Amniotic stem cell (primary cell): ENCODE measurements around the gene FBXW5.

Source experiments
- DNase-seq: peaks from one replicate; lab custom pipeline; 2025; lab: John Stamatoyannopoulos, UW

The FBXW5 gene

DNA sequence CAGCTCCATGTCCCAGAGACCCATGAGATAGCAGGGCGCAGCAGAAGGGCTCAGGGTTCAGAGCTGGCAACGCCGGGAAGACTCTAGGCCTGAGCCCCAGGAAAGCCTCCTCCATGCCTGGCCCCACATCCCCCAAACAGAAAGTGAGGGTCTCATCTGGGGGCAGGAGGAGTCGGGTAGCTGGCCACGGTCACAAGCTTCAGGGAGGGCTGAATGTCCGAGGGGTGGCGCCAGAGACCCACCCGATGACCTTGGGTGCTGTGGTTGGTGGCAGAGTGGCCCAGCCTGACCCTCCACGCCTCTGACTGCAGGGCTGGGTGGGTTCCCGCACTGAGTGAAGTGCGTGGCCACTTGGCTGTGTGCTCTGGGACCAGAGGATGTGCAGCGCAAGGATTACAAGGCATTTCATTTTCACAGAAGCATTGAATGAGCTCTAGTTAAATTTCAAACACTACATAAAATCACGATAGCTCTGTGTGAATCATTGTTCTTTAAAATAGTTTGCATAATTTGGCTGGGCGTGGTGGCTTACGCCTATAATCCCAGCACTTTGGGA lies 3.5 kb upstream of the FBXW5 start:
- no peak for DNase-seq

DNA sequence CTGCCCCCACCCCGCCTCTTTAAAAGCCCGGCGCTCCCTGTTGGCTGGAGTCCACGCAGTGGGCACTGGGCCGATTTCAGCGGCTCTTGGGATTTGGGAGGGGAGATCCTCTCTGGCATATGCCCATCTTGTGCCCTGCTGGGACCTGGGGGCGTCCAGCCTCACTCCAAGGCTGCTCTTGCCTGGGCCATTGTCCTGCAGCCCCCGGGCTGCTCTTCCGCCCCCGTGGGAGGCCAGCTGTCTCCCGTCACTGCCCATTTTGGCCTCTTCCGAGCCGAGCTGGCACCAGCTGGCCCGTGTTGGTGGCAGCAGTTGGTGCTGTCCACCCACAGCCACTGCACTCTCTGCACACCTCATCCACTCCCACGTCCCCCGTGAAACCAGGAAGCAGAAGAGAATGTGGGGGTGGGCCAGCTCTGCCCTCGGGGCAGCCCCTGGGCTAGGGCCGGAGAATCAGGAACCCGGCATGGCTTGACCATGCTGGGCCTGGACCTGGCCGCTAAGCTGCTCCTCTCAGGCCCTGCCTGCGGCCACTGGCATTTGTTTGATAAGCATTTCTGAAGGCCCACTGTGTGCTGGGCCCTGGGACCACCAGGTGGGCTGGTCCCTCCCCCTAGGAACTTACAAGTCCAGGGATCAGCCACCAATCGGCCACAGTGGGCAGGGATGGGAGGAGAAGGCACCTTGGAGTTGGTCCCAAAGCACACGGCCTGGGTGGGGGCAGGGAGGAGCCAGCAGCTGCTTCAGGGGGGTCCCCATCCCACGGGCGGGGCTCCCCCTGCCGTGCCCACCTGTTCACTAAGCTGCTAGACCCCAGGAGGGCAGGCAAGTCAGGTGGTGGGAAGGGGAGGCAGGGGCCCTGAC lies 2.7 kb upstream of the FBXW5 start:
- DNase-seq = no peak

DNA sequence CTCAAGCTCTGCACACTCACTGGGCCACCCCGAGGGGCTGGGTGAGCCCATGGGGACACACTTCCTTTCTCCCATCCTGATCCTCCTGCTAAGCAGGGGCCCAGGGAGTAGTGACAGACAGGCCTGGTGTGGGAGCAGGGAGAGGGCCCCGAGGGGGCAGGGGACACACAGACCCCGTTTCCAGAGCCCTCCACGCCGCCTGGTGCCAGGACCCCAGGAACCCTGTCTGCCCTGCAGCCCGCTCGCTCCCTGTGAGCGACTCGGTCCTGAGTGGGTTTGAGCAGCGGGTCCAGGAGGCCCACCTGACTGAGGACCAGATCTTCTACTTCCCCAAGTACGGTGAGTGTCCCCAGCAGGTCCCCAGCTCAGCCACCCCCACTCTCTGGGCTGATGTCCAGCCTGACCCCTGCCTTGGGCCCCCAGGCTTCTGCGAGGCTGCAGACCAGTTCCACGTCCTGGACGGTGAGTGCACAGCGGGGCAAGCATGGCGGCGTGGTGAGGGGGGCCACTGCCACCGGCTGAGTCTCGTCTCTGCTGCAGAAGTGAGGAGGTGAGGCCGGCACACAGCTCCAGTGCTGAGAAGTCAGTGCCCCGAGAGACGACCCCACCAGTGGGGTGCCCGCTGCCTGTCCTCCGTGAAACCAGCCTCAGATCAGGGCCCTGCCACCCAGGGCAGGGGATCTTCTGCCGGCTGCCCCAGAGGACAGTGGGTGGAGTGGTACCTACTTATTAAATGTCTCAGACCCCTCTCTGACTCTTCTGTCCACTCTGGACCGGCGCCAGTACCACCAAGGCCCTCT lies 1.9 kb upstream of the FBXW5 start:
- DNase-seq = no peak

DNA sequence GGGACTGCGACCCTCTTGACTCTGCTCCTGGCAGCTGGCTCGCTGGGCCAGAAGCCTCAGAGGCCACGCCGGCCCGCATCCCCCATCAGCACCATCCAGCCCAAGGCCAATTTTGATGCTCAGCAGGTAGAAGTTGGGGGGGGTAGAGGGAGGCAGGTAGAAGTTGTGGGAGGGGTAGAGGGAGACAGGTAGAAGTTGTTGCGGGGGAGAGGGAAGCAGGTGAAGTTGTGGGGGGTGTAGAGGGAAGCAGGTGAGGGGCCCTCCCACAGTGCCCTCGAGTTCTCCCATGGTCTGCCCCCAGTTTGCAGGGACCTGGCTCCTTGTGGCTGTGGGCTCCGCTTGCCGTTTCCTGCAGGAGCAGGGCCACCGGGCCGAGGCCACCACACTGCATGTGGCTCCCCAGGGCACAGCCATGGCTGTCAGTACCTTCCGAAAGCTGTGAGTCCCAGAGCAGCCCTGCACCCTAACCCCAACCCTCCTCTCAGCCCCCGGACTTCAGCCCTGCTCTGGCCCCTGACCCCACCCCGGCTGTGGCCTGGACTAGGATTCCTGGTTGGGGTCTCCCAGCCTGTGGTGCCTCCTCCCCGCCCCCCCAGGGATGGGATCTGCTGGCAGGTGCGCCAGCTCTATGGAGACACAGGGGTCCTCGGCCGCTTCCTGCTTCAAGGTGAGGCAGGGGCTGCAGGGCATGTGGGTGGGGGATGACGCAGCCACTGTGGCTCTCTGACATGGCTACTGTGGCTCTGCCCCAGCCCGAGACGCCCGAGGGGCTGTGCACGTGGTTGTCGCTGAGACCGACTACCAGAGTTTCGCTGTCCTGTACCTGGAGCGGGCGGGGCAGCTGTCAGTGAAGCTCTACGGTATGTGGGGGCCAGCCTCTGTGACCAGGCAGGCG lies 1.0 kb upstream of the FBXW5 start:
- DNase-seq = no peak

DNA sequence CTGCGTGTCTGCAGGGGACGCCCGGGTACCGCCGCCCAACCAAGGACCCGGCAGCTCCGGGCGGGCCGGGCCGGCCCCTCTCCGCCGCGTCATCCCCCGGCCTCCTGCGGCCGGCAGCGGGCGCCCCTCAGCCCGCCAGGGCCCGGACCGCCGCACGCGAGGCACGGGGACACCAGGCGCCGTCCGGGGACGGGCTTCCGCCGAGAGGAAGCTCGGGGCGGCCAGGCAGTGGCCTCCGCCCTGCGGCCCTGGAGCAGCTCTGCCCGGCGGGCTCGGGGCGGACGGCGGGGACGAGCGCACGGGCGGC lies 373 bp downstream of the FBXW5 start:
- peak; percentile 39 for DNase-seq

DNA sequence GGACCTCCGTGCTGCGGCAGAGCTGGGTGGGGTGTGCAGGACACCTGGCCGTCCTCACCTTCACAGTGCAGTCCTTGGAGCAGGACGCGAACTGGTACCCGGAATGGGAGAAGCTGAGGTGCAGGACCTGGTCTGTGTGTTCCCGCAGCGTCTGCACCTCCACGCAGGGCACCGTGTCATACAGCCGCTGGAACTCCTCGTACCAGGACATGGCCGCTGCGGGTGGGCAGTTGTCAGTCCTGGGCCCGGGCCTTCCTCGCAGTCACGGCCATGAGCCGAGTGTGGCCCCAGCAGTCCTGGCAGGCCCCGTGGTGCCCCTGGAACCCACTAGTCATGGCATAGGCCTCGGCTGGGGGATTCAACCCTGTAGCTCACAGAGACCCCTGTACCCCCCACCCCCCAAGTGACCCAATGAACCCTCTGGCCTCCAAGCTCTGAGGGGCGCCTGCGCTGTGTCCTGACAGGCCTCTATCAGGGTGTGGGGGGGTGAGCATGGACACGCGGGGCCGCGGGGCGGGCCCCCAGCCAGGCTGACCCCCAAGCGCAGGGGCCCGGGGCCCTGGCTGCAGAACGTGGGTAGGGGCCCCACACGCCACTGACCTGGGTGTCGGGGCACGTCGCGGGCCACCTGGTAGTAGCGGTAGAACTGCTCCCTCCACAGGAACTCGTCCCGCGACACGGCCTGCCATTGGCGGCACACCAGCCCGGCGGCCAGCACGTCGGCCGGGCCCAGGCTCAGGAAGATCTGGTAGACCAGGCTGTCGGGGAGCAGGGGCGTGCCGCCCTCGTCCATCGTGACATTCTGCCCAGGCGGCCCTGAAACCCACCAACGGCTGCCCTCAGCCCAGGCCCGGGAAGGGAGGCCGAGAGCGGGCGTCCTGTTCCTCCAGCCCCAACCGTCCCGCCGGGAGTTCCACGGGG lies 987 bp downstream of the FBXW5 start:
- no peak for DNase-seq

DNA sequence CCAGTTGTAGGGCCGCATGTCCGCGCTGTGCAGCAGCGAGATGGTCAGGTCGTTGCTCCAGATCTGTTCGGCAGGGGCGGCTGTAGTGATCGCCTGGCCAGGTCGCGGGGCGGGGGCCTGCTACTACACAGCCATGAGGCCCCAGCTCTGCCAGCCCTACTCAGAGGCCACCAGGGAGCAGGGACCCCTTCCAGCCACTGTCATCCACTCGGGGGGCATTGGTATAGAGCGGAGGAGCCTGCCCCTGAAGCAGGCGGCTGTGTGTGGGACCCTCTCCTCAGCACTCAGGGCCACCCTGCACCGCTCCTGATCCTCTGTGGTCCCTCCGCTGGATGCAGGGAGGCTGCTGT lies 1.7 kb downstream of the FBXW5 start:
- DNase-seq = no peak

DNA sequence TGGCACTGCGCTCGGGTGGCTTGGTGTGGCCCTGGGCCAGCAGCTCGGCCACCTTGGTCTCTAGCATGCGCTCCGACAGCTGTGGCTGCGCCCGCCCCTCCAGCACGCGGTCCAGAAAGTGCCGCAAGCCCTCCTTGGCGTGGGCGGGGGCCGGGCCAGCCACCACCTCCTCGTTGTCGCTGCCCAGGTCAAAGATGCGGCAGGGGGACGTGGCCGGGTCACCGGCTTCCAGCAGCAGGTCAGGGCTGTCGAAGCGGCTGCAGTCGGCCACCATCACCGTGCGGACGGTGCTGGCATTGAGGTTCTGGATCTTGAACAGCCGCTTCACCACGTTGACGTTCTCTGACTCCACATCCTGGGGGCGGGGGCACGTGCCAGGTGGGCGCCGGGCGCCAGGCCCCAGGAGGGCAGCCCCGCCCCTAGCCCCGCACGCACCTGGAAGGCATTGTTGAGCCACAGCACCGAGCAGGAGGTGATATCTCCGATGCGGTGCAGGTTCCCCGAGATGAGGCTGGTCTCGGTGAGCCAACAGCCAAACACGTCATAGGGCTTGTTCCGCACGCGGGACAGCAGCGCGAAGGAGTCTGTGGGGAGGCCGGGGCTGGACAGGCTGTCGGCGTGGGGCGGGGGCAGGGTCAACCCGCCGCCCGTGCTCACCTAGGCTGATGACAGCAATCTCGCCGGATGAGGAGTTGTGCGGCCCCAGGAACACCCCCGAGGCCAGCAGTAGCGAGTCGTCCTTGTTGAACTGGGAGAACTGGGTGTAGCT lies 2.2 kb downstream of the FBXW5 start:
- DNase-seq = no peak

DNA sequence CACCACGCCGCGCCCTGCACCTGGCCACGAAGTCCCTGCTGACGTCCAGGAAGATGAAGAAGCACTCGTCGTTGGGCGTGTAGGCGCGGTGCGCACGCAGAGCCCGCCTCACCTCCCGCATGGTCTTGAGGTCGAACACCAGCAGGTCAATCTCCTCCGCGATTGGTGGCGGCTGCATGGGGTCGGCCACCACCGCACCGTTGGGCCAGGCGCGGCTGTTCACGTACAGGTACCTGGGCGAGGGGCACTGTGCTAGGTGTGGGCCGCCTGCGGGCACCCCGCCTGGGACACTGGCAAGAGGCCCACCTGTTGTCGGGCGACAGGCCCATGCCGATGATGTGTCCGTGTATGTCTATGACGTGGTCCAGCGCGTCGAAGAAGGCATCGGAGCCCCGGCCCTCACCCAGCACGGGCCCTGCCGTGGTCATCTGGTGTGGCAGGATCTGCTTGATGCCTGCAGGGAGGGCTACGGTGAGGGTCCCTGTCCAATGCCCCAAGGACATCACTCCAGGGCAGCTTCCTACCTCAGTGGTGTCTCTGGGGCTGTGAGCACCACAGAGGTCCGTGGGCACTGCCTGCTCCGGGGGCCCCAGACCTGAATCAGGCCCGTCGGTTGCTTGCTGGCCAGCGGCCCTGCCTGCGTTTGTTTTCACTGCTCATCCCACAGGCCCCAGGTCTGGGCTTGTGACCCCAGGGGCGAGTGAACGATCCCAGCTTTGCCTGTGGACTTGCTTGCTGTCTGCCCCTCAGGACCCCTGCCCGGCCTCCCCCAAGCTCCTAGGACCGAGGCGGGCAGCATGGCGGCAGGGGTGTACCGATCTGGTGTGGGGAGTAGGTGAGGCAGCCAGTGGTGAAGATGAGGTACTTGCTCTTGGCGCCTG lies 3.1 kb downstream of the FBXW5 start:
- DNase-seq = no peak

DNA sequence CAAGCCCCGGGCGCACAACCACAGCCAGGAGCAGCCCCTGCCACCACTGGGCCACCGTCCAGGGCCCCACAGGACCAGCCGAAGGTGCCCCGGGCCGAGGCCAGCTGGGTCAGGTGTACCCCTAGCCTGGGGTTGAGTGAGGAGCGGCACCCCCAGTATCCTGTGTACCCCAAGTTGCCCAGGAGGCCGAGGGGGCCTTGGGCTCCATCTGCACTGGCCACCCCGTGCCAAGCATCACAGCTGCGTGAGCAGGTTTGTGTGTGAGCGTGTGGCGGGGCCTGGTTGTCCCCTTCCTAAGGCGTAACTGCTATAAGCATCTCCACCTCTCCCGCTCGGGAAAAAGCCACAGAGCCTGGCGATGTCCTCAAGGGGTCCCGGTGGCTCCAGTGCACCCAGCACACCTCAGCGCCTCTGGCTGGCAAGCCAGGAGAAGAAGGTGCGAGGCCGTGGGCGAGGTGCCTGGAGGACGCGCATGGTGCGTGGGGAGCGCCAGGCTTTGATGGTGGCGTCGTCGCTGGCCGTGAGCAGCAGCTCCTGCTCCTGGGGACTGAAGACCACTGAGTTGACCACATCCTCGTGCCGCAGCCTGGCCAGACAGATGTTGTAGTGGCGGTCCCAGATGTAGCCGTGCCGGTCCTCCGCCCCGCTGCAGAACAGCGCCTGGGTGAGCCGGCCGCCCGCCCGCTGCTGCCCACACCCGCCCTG lies 3.9 kb downstream of the FBXW5 start:
- DNase-seq = no peak

DNA sequence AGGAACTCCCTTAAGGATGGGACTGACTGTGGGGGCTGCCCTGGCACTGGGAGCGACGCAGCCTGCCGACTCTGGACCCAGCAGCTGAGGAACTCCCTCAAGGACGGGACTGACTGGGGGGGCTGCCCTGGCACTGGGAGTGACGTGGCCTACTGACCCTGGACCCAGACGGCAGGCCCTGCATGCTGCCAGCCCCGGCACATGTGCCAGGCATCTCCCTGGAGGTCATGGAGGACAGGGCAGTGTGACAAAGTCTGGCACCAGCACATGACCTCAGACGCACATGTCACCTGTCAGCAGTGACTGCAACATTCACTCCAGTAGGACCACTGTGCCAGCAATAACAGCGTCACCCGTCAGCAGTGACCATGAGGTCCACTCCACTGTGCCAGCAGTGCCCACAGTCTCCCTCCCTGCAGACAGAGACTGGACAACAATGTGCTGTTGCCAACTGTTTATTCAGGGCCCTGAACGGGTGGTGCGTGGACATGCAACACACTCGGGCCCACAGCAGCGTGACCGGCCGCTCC lies 4.5 kb downstream of the FBXW5 start:
- DNase-seq = no peak

DNA sequence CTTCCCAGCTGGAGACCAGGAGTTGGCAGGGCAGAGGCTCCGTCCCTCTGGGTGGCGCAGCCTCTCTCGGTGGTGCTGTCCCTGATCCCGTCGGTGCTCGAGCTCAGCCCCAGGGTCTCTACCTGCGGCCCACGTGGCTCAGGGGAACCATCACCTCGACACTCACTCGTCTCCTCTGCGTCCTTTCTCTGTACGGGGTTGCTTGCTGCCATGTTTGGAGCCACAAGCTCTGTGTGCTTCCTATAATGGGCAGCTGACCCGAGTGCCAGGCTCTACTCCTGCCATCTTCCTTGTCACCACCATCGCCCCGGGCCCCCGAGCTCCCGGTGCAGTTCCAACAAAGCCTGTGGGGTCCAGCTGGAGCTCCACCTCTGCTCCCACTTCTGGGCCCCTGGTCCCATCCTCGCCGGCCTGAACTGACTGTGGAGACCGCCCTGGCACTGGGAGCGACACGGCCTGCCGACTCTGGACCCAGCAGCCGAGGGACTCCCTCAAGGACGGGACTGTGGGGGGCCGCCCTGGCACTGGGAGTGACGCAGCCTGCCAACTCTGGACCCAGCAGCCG lies 5.0 kb downstream of the FBXW5 start:
- DNase-seq = no peak

DNA sequence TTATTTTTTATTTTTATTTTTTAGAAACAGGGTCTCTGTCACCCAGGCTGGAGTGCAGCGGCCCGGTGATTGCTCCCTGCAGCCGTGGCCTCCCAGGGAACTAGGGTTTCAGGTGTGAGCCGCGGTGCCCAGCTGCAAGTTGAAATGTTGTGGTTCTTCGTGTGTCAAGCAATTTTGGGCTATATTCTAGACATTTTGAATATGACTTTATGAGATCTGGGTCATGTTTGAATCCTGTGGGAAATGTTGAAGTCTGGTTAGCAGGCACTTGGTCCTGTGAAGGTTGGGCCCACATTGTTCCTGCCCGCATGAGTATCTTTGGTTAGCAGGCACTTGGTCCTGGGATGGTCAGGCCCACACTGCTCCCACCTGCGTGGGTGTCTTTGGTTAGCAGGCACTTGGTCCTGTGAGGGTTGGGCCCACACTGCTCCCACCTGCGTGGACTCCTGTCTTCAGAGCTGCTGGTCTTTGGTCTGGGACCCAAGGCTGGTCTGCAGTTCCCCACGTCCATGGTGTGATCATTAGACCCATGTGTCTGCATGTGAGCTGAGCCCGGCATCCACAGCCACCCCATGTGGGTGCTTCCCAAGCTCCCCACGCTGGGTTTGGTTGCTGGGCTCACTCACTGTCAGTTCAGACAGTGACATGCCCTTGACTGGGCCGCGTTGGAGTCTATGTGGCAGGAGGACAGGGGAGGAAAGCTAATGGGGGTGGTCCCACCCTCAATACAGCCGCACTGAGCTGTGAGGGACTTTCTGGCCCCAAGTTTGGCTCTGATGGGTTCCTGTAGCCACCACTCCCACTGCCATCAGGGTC lies 7.1 kb downstream of the FBXW5 start:
- no peak for DNase-seq

DNA sequence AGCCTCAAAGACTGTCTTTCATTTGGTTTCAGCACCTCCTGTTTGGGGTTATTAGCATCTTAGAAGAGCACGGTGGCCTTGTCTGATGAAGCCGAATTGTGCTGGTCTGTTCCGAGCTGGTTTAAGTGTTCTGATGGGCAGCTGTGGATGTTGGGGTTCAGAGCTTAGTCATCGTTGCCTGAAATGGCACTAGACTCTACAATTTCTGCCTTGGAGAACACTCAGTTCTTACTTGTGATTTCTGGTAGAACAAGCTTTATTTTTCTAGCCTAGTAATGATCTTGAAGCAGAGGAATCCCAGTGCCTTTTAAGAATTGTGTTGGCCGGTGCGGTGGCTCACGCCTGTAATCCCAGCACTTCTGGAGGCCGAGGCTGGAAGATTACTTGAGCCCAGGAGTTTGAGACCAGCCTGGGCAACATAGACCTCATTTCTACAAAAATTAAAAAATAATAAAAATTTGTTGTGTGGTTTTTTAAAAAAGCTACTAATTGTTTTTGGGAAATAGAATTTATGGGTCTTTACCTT lies 7.8 kb downstream of the FBXW5 start:
- DNase-seq = no peak

DNA sequence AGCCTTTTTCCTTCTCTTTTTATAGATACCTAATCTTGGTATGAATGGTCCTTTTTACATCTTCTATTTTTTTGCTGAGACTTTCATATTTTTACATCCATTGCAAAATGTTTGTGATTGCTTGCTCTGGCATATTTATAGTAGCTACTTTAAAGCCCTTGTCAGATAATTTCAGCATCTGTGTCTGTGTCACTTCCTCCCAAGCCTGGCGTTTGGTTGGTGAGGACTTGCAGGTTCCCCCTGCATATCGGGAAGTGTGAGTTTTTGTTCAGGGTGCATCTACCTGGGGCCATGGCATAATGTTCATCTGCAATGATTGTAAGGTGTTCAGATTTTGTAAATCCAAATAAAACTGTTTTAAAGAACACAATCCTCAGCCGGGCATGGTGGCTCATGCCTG lies 8.9 kb downstream of the FBXW5 start:
- no peak for DNase-seq

DNA sequence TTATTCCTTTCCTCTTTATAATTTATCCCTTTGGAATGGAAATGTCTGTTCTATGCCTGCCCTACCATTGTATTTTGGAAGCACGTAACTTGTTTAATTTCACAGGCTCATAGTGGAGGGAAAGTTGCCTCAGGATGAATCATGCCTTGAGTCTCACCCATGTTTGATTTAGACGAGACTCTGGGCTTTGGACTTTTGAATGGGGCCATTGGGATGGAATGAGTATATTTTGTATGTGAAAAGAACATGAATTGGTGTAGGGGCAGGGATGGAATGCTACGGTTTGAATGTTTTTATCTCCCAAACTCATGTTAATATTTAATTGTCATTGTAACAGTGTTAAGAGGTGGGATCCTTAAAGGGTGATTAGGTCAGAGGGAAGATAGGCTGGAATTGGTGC lies 10.3 kb downstream of the FBXW5 start:
- DNase-seq = no peak

DNA sequence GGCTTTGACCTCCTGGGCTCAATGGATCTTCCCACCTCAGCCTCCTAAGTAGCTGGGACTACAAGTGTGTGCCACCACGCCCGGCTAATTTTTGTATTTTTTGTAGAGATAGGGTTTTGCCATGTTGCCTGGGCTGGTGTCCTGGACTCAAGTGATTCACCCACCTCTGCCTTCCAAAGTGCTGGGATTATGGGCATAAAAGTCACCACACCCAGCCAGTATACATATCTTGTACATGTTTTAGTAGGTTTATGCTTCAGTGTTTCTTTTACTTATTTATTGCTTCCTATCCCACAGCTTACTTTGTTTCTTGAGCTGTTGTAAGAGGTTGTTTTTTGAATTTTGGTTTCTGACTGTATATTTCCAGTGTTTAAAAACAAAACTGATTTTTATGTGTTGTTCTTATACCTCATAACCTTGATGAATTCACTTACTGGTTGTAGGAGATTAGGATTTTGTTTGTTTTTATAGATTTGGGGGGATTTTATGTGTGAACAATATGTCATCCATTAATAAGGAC lies 12.9 kb downstream of the FBXW5 start:
- no peak for DNase-seq
